Endothelial cell of hepatic sinusoid (primary cell): ENCODE data around the gene EMD.
"Not testable (repeated sequence)": the region's sequence is repeated elsewhere in the genome, so short reads cannot be mapped to it uniquely, and the experiment has no call there.

Experiments
- in situ Hi-C: cut with HindIII; loops from 2 replicates; pipeline ENCODE4 v1.10.0; 2017; ENCODE audit warnings: low sequenced_read_pairs

Gene EMD

DNA sequence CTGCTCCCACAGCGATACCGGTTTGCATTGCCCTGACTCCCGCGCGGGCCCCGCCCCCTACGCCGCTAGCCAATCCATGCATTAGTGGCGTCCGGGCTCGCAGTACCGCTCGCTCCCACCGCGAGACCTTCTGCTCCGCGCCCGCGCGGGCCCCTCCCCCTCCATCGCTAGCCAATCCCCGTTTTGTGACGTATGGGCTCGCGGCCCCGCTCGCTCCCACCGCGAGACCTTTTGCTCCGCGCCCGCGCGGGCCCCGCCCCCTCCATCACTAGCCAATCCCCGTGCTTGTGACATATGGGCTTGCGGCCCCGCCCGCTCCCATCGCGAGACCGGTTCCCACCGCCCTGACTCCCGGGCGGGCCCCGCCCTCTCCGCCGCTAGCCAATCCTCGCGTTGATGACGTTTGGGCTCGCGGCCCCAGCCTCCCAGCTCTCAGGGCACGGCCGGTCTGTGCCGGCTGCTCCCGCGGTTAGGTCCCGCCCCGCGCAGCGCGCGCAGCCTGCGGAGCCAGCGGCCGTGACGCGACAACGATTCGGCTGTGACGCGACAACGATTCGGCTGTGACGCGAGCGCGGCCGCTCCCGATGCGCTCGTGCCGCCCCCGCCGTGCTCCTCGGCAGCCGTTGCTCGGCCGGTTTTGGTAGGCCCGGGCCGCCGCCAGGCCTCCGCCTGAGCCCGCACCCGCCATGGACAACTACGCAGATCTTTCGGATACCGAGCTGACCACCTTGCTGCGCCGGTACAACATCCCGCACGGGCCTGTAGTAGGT is at the start of gene EMD:
EMD (plus strand) TSS at position 497 of the 770 bp plus-strand sequence; CDS start at position 687, 190 bp downstream.
- in situ Hi-C loops = no loop called here

GRCh38 chrX:154332561-154332960 is 46.5 kb upstream of the EMD start:
- in situ Hi-C loops = no loop called here

GRCh38 chrX:154333116-154333515 is 46.0 kb upstream of the EMD start:
- in situ Hi-C loops = no loop called here

- in situ Hi-C loops = no loop called here
Observed at GRCh38 chrX:154333837-154334271, 45.2 kb upstream of the EMD start.

GRCh38 chrX:154334496-154334895 is 44.6 kb upstream of the EMD start:
- in situ Hi-C loops = no loop called here

- in situ Hi-C loops = not testable (repeated sequence)
Observed at GRCh38 chrX:154341399-154342298, 37.4 kb upstream of the EMD start.

DNA sequence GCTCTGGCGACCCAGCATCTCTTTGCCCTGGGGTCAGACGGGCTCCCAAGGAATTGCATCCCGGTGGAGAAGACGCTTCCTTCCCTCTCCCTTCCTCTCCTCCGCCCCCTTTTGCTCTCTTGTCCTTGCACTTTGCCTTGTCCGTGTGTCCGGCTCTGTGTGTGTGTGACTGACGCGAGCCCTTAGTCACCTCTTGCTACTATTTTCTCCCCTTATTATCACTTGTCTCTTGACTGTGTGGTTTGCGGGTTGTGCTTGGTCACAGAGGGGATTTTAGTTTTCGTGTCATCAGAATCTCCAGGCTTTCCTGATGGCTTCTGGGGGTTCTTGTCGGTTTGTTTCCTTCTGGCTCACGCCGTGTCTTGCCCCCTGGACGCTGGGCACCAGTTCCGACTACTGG is 36.0 kb upstream of the EMD start:
- in situ Hi-C loops = not testable (repeated sequence)

DNA sequence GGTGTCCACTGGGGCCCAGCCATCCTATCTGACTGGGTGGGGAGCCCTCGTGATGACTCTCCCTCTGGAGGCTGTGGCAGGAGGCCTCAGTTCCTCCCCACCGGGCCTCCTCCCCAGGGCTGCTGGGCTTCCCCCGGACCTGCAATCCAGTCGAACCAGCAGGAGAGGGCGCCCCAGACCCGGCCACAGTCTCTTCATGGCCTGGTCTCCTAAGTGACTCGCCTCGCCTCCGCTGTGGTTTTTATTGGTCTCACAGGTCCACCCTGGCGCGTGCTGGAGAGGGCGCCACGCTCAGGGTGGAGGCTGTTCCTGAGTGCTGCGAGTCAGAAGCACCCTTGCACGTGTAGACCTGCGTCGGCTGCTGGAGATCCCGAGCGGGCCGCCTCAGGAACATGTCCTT is 35.5 kb upstream of the EMD start:
- in situ Hi-C loops = not testable (repeated sequence)

DNA sequence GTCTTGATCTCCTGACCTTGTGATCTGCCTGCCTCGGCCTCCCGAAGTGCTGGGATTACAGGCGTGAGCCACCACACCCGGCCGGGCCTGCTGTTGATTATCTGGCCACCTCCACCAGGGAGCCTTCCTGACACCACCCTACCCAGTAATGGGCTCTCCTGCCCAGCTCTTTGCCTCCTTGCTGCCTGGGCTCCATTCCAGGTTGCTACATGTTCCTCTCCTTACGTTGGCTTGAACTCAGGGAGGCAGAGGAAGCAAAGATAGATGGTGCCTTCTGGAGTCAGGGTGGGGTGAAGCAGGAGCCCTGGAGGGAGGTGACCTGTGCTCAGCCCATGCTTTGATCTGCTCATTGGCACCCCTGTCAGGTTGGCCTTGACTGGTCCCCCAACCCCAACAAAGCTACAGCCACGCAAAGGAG is 31.0 kb upstream of the EMD start:
- in situ Hi-C loops = no loop called here

DNA sequence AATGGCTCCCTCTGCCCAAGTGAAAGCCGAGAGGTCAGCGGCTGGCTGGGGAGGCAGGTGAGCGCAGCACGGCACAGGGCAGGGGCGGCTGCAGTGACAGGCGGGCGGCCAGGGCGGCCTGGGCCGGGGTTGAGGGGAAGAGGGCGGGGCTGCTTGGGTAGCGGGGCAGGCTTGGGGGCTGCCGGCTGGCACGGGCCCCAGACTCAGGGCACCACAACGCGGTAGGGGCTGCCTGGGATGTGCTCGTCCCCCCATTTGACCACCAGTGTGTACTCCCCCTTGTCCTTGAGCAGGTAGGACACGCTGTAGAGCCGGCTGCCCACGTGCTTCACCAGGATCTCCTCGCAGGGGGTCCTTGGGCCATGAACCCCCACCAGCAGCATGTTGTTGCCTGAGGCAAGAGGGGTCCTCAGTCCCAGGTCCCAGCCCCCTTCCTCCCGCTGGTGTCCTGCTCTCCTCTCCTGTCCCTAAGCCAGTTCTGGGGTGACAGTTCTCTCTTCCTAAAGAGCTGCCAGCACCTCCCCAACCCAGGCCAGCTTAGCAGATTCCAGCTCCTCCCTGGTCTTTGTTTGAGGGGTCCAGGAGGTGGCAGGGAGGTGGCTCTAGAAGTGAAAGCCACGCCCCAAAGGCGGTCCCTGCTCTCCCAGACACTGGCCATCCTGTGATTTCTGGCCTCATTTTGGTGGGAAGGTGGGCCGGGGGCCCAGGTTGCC is 30.3 kb upstream of the EMD start:
- in situ Hi-C loops = no loop called here

DNA sequence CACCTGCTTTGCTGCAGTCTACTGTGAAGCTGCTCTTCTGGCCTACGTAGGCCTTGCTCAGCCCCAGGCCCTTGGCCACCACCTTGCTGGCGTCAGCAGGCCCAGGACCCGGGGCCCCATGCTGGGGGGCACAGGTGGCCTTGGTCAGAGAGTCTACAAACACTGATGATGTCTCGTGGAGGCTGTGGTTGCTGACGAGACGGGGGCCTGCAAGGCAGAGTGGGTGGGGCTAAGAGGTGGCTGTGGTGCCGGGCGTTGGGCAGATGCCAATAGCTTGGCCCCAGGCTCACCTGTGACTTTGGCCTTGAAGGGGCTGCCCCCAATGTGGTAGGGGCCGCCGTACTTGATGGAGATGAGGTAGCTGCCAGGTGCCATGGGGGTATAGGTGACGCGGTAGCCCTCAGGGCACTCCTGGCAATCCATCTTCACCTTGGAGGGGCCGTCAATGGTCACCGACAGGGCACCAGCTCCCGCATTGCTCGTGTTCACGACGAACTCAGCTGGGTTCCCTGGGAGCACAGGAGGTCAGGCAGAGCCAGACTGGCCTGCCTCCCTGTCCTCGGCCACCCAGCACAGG is 29.6 kb upstream of the EMD start:
- in situ Hi-C loops = no loop called here

GRCh38 chrX:154349979-154350378 is 29.1 kb upstream of the EMD start:
- in situ Hi-C loops = no loop called here

- in situ Hi-C loops = no loop called here
Observed at GRCh38 chrX:154350429-154351182, 28.5 kb upstream of the EMD start.

GRCh38 chrX:154351183-154352011 is 27.7 kb upstream of the EMD start:
- in situ Hi-C loops = no loop called here

DNA sequence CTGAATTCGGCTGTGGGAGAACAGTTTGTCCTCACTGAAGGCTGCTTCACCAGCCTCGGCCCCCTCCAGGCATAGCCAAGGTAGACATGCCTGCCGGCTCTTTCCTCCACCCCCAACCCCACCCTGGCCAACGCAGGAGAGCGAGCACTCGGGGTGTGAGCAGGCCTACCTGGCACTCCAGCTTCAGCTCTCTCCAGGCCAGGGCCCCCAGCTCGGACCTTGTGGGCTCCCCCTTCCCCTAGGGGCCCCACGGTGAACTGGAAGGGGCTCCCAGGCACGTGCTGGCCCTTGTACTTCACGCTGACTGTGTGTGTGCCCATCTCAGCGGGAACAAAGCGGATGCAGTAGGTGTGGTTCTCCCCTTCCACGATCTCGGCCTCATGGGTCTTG is 27.1 kb upstream of the EMD start:
- in situ Hi-C loops = no loop called here

- in situ Hi-C loops = no loop called here
Observed at GRCh38 chrX:154352466-154352865, 26.6 kb upstream of the EMD start.

GRCh38 chrX:154353172-154353843 is 25.8 kb upstream of the EMD start:
- in situ Hi-C loops = no loop called here

DNA sequence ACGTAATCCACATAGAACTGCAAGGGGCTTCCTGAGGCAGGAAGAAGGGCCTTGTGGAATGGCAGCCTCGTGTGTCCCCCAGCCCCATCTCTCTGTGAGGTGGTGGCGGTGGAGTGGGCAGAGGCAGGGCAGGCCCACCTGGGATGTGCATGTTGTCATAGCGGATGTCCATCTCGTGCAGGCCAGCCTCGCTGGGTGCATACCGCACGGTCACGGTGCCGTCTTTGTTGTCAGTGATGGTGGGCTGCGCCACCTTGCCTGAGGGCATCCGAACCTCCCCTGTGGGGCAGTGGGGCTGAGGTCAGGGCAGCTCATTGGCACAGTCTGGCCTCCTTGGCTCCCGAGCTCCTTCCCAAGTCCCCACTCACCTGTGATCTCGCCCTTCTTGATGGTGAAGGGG is 25.1 kb upstream of the EMD start:
- in situ Hi-C loops = no loop called here

DNA sequence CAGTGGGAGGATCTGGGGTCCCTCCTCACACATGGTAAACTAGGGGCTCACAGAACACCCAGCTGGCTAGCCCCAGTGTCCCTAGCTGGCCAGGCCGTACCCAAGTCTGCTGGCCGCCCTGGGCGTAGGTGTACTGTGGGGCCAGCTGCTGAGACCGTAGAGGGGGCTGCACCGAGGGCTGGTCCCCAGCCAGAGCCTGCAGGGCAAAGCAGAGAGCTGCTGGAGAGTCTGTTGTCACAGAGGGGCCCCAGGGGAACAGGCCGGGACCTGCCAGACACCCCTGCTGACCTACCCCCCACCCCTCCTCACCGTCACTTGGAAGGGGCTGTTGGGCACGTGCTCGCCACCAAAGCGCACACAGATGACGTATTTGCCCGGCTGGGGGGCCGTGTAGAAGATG is 24.6 kb upstream of the EMD start:
- in situ Hi-C loops = no loop called here
